ENCODE data around the gene UHRF1.
"Not testable (repeated sequence)": the region's sequence is repeated elsewhere in the genome, so short reads cannot be mapped to it uniquely, and the experiment has no call there.

The UHRF1 gene

DNA sequence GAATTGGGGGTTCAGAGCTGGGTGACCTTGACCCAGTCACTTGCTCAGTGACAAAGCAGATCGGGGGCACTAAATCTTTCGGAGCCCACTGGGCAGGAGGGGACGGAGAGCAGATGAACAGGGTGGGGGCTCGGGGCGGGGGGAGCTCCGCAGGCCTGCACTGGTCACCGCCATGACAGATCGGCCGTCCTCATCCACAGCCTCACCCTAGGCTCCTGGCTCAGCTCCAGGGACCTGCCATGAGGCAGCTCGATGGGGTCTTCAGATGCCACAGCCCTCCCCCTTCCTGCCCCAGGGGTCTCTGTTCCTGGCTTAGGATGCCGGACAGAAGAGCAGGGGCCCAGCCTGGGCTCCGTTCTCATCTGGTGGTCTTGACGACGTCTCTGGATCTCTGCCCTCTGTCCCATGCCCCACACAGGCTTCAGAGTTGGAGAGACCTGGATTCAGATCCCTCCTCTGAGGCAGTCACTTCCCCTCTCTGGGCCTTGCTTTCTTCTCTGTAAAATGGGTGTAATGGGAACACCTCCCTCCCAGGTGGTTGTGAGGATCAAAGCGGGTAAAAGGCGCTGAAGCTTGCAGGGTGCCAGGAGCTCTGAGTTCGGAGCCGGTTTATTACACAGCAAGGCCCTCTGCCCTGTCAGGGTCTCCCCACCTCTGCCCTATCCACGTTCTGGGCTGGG is 62.7 kb downstream of the UHRF1 start:
- DNase-seq (ENCODE audit: low spot score) = no peak

DNA sequence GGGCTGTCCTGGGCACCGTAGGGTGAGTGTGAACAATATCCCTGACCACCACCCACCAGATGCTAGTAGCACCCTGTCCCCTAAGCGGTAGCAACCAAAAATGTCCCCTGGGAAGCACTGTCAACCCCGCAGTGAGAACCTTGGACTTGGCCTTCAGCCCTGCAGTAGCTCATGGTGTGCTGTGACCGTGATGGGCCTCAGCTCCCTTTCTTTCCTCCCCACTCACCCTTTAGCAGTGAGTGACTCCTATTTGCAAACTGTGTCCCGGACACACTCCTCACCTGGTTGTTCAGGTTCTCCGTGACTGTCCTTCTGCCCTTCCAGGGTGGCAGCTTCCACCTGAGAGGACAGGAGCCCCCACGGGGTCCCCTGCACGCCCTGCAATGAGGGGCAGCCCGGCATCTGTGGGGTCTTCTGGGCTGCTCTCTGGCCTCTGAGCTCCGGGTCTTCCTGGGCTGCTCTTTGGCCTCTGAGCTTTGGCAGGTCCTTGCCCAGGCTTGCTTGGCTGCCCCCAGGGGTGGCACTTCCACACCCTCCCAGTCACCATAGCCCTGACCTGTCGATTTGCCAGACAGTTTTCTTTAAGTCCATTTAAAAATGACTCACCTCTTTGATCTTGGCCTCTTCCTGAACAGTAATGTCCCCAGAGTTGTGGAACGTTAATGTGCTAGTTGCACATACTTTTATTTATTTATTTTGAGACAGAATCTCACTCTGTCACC is 63.4 kb downstream of the UHRF1 start:
- DNase-seq (ENCODE audit: low spot score) = no peak

DNA sequence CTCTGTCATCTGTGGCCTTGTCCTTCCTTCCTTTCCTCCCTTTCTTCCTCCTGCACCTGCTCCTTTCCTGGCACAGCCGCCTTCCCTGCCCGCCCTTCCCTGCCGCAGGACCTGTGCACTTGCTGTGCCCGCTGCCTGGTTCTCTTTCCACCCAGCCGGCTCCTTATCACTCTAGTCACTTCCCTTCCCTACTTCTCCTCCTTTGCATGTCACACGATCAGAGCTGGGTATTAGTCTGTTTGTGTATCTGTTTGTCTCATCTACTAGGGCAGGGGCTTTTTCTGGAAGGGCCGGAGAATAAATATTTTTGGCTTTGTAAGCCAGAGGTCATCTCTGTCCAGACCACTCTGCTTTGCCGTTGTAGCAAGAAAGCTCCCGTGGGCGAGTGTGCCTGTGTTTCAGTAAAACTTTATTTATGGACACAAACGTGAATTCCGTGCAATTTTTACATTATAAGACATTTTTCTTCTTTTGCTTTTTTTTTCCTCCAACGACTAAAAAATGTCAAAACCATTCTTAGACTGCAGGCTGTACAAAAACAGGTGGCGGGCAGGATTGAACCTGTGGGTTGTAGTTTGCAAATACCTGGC is 65.7 kb downstream of the UHRF1 start:
- no peak for DNase-seq (ENCODE audit: low spot score)

DNA sequence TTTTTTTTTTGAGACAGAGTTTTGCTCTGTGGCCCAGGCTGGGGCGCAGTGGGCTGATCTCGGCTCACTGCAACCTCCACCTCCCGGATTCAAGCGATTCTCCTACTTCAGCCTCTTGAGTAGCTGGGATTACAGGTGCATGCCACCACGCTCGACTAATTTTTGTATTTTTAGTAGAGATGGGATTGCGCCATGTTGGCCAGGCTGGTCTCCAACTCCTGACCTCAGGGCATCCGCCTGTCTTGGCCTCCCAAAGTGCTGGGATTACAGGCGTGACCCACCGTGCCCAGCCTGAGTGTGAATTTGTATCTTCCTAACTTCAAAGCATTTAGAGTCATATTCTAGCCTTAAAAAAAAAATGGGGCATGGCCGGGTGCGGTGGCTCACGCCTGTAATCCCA is 66.3 kb downstream of the UHRF1 start:
- not testable (repeated sequence) for DNase-seq (ENCODE audit: low spot score)

DNA sequence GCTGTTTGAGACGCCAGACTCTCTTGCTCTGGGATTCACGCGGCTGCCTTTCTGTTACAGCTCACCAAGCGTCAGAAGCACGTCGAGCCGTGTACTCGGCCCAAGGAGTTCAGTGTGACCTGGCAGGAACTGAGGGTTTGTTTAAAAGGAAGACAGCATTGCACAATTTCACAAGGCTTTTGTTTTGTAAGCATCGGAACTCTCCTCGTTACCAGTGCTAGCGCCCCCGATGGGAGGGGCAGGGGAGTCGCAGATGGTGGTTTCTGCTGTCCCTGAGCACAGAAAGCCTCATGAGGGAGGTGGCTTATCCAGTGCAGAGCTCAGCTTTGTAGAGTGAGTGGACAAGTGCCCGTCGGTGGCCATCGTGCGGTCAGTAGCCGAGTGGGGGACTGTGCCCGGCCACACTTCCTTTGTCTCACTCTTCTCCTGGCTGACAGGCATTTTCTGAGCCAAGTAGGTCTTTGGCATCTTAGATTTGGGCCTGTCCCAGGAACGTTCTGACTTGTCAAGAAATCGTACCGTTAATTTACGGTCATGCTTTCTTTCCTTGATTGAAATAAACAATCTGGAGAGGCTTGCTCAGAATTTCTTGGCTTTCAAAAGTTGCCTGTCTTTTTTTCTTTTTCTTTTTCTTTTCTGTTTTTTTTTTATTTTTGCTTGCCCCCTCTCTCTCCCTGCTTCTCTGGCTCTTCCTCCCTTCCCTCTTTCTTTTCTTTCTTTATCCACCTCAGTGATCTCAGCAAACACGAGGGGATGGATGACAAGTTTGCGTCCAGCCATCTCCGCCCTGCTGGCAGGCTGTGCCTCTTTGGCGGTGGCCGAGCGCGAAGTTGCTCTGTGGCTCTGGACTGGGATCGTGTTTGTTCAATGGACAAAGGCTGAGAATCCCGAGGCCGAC is 67.3 kb downstream of the UHRF1 start:
- no peak for DNase-seq (ENCODE audit: low spot score)

DNA sequence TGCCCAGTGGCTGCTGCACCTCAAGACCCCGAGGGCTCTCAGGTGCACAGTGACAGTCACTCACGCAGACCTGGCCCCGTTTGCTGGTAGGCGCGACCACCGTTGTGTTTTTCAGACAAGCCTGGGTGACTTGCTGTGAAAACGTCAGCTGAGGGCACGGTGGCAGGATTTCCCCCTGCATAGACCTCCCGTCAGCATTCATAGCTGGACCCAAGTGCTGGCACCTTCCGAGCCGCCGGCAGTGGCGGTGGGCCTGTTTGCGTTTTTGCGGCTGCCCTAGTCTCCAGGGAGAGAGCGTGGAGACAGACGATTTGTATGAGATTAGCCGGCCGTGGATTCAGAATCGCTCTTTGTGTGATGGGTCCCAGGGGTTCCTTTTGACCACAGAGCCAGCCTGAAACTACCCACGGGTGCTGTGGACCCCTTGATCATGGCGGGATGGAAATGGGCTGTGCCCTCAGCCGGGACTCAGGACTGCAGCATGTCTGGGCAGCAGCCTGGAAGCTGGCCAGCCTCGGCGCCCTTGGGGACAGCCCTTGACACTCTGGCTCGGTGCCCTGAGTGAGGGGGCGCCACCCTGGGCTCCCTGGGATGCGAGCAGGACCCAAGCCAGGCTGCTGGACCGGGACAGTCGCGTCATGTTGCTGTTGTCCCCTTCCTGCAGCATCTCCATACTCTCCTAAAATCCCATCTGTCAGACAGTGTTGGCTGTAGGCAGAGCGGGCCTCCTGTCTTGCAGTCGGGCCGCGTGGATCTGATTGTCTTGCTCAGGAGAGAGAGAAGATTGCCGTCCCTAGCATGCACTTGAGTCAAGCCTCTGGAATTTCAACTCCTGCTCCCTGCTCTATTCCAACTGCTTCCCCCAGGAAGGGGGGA is 68.2 kb downstream of the UHRF1 start:
- no peak for DNase-seq (ENCODE audit: low spot score)

DNA sequence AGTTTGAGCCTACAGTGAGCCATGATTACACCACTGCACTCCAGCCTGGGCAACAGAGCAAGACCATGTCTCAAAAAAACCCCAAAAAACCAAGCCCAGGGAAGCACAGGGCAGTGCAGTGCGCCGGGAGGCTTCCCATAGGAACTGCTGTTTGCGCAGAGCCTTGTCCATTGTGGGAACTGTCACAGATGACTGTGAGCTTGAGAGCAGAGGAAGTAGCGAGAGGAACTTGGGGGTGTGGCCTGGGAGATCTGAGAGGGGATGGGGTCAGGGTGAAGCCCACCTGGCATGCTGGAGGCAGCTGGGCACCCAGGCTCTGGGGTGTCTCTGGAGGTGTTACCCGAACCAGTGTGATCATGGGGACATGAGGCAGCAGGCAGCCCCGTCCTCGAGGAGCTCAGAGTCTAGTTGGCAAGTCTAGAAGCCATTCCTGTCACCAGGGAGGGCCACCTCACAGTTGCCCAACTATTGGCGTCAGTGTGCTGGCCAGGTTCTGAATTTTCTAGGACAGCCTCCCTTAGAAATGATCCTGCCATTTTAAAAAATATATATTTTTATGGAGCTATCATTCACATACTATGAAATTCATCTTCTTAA is 70.0 kb downstream of the UHRF1 start:
- no peak for DNase-seq (ENCODE audit: low spot score)

DNA sequence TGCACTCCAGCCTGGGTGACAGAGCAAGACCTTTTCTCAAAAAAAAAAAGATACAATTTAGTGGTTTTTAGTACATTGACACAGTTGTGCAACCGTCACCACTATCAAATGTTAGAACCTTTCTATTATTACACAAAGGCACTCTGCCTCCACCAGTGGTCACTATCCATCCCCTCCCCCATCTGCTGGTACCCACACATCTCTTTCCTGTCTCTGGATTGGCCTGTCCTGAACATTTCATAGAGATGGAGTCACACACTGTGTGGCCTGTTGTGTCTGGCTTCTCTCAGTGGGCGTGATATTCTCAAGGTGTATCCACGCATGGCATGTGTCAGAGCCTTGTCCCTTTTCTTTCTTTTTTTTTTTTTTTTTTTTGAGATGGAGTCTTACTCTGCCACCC is 70.8 kb downstream of the UHRF1 start:
- no peak for DNase-seq (ENCODE audit: low spot score)

DNA sequence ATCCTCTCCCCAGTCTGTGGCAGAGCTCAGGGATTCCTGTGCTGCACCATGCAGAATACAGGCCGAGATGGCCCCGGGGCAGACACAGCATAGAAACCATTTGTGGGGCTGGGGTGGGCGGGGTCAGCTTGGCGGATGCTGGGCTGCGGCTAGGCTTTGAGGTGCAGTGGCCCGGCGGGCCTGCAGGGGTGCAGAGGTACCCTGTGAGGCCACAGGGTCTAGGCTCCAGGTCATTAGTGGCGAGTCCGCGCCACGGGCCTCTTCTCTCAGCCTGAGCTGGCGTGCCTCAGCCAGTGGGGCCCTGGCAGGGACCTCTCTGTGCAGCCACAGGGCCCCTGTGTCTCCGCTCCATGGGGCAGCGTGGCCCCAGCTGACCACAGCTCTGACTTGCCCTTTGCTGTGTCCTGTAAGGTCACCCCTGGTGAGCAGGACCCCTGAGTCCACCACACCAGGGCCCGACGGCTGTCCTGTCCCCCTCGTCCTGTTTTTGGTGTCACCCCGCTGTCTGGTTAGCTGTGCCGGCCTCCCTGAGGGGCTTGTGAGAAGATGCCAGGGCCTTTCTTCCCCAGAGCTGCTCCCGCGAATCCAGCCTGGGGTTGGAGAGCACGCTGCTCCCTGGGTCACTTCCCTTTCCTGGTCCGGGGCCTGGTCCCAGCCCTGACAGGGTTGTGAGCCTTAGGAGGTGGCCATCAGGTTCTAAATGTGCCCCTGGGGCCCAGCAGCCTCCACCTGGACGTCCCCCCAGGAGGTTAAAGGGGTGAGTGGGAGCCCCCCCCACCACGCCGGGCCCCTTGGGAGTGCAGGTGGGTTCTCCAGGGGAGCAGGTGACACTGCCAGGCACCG is 71.8 kb downstream of the UHRF1 start:
- no peak for DNase-seq (ENCODE audit: low spot score)

DNA sequence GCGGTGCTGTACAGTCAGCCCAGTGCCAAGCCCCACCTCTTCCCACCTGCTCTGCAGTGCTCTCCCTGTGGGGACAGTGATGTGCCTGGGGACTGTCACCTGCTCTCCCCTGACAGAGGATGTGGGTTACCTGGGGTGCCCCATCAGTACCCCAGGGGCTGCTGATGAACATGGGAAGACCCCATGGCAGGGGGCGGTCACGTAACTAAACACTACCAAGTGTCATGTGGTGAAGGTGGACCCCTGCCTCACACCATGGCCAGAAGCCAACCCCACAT is 72.3 kb downstream of the UHRF1 start:
- no peak for DNase-seq (ENCODE audit: low spot score)

DNA sequence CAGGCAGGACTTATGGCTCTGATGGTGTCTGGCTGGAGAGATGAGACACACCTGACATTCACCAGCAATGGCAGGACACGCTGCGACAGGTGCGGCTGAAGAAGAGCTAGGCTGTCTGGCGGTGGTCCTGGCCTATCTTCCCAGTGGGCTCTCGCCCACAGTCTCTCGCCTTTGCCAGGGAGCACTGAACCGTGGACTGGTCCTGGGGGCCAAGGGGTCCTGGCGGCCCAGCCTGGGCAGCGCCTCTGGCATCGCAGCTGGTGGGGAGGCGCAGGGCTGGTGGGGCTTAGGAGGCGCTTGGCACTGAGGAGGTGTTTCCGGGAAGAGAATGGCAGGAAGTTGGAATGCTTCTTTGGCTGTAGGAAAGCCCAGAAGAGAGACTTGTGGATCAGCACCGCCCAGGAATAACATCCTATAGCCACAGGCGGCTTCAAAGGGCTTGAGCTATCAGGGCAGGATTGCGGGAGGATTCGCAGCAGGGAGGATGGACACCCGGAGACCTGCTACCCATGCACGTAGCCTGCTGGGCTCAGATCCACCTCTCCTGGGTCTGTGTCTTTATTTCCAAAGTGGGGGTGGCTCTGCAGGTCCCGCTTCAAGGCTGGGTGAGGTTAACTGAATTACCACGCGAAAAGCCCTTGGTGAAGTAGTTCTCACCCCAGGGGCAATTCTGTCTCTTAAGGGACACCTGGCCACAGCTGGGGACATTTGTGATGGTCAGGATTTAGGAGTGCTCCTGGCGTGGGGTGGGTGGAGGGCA is 74.2 kb downstream of the UHRF1 start:
- DNase-seq (ENCODE audit: low spot score) = no peak

DNA sequence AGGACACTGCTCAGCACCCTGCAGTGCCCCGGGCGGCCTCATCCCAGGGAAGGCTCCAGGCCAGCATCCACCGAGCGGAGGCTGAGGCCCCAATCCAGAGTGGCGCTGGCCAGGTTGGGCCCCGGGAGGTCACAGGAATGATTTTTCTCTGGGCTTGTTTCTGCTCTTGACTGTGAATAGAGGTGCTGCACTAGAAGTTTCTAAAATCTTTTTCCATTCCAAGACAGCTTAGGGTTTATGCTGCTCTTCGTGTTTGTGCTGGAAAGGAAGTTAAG is 74.7 kb downstream of the UHRF1 start:
- DNase-seq (ENCODE audit: low spot score) = no peak

DNA sequence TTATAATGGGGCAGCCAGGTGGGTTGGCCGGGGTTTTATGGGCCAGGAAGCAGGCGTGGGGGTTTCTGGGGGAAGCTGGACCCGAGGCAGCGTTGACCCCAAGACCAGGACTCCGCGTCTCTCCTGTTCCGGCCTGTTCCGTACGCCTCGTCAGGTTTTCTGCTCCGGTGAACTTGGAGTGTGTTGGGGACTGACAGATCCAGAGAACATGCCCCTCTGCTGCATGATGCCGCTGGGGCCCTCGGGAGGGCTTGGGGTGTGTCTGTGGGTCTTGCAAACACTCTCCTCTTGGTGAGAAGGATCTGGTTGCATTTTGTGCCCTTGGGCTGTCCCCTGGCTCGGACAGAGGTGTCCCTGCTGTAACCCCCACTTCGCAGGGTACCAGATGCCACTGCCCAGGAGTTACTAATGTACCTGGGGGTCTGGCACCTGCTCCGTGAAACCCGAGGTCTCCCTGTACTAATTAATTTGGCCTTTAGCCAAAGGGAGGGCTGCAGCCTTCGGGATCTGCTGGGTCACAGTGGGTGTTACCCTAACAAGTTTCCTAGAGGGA is 75.2 kb downstream of the UHRF1 start:
- DNase-seq (ENCODE audit: low spot score) = no peak

DNA sequence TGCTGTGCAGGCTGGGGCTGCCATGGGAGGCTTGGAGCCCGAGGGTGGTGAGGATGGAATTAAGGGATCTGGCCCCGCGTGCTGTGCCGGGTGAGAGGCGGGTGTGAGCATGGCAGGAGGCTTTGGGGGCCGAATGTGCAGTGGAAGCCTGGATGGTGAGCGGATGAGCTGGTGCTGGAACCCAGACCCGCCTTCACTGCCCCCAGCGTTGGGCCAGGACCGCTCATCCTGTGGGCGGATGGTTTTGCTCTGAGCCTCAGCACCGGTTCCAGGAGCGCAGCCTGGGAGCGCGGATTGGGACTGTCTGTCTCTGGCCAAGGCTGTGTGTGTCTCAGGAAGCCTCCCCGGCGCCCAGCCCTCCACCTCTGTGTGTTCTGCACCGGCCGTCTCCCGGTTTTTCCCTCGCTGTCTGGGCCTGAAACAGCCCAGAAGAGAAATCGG is 76.3 kb downstream of the UHRF1 start:
- DNase-seq (ENCODE audit: low spot score) = no peak

DNA sequence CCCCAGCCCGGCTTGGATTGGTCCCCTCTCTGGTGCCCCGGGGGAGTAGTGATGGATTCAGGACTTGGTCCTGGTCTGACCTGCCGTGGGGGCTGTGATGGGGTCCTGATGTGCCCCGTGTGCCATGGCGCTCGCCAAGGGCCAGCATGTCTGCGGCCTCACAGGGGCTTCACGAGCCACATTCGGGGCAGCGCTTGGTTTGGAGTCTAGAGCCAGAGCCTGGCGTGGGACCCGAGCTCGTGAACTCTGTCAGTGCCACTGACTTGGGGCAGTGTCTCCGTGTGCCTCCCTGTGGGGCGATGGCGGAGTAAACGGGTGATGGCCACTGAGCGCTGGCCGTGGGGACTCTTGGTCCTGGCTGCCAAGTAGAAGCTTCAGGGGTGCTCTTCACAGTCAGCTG is 76.8 kb downstream of the UHRF1 start:
- DNase-seq (ENCODE audit: low spot score) = no peak

DNA sequence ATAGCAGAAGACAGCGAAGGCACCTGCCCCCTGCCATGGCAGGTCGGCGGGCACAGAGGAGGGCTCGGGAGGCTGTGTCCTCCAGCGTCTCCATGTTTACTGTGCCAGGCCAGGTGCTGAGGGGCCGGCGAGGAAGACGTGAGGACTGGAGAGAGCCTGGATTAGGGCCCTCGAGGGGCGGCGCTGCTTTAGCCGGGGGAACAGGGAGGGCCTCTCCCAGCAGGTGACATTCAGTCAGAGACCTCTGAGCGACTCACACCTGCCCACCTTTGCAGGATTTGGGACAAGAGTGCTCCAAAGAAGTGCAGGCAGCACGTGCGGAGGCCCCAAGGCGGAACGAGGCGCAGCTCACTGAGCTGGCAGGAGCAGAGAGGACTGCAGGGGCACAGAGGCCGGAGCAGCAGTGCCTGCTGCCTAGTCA is 77.2 kb downstream of the UHRF1 start:
- no peak for DNase-seq (ENCODE audit: low spot score)

DNA sequence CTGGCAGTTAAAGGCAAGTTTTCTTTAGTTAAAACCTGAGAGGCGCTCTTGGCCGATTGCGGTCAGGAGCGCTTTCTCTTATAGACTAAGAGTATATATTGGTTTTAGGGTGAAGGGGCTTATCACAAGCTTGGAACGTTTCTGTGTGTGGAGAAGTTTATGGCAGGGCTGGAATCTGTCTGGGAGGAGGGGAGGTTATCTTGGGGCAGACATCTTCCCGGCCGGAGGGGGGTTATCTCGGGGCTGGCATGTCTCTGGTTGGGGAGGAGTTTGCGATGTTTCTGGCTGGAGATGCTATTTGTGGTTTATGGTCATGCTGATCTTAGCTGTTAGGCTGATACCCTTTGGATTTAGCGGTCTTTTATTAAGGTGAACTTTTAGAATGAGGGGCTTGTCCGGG is 78.0 kb downstream of the UHRF1 start:
- no peak for DNase-seq (ENCODE audit: low spot score)

DNA sequence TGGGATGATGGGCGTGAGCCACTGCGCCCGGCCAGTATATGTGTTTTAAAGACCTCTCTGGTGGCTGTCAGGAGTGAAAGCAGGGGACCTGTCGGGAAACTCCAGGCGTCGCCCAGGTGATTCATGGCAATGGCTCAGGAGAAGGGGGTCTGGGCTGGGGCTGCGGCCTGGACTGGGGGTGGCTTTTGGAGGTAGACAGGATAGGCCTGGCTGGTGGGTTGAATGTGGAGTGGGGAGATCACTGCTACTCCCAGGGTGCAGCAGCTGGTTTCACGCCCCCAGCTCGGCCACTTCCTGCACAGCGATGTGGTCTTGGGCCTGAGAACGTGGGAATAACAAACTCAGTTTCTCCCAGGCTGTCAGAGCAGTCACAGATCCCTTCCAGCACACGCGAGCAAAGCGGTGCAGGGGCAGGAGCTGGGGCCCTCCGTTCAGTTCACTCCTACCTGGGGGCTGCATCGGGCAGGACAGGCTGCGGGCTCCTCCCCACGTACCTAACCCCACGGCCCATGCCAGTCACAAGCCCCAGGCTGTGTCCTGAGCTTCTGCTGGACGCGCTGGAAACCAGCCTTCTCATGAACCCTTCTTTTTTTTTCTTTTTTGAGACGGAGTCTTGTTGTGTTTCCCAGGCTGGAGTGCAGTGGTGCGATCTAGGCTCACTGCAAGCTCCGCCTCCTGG is 78.5 kb downstream of the UHRF1 start:
- DNase-seq (ENCODE audit: low spot score) = no peak

DNA sequence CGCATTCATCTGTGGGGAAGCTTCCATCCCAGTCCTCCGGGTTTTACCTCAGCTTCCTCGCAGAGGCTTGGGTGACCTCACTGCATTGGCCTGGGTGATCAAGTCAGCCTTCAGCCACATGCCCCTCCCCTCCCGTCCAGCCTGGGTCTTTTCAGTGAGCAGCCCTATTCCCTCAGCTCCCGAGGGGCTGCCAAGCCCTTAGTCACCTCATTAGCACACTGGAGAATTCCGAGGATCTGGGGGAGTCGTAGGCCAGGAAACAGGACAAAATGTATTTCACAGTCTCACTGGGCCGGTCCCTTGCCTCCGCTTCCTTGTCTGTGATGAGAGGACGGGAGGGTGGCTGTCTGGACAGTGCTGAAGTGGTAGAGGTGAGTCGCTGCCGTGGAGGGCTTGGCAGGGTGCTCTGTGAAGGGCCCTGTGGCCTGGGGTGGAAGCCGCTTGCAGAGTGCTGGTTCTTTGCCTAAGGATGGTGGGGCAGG is 79.5 kb downstream of the UHRF1 start:
- DNase-seq (ENCODE audit: low spot score) = no peak

All from left forelimb (tissue), 1 donor.